Measurements from ENCODE around the gene CFL1. TPM values are rescaled to one million over a fixed set of nuclear protein-coding genes. Genes with fewer than 3 reads are reported as not detected.
"Not testable (repeated sequence)": the region's sequence is repeated elsewhere in the genome, so short reads cannot be mapped to it uniquely, and the experiment has no call there.

CFL1 gene
- total RNA-seq, 4 donors from 2014 or later: 485 to 798 (median 586) TPM

- ATAC-seq (ENCODE audit: low FRiP score) (no peak), DNase-seq (ENCODE audit: low spot score) (no peak)
- TF ChIP-seq CTCF (IDR thresholded peaks at IDR 0.05): no peak
Measured at GRCh38 chr11:65892661-65893317, 34.8 kb upstream of the CFL1 start.

DNA sequence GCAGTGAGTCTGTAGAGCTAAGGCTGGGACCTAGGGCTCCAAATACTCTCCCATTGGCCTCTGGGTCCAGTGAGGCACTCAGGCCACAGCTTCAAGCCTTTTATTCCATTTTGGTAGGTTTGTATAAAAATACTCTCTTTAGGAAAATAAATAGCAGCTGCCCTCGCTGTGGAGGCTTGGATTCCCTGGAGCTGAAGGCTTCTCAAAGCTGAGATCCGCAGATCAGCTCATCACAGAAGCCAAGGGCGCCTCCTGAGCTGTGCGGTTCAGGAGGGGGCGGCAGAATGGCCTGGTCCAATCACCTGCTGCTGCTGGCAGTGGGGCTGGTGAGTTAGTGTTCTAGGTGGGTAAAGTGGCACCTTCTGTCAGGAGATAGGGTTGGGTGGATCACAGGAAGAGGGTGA, 34.2 kb upstream of the CFL1 start:
- not testable (repeated sequence) for ATAC-seq (ENCODE audit: low FRiP score); DNase-seq (ENCODE audit: low spot score)

DNA sequence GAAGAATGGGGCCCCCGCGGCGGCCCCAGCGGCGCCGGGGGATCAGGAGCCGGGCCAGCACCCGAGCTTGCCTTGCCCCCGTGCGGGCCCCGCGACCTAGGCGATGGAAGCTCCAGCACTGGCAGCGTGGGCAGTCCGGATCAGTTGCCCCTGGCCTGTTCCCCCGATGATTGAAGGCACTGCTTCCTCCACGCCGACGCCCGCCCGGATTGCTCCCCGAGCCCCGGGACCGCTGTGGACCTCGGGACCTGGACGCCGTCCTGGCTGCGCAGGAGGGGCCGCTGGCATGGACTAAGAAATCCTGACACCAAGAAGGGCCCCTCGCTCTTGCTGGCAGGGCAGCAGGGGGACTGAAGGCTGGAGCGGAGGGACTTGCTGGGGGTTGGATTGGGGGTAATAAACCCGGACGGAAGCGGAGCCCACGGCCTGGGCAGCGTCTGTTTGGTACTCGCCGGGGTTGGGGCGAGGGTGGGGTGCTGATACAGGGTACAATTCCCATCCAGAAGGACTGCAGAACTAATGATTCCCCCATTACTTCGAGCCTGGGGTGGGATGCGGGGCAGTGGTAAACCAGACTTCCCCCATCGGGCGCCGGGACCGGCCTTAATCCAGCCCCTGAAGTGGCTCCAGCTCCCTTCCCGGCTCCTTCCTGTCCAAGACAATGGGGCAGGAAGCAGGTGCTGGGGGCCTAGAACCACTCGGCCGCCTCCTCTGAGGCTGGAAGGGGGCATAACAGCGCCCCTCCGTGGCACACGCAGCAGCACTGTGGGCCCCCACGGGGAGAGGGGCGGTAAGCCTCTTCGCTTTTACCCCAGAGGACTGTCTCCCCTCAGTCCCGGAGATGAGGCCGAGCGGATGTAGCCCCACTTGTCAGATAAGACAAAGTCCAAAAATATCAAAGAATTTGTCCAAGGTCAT, 33.5 kb upstream of the CFL1 start:
- ATAC-seq (ENCODE audit: low FRiP score): peak; percentile 0
- no peak for TF ChIP-seq CTCF (IDR thresholded peaks at IDR 0.05)

GRCh38 chr11:65890324-65891218, 32.6 kb upstream of the CFL1 start, which contains the start of gene CCDC85B:
Gene CCDC85B (plus strand): TSS chr11:65890673. CDS start chr11:65890784, 111 bp downstream.
- peak; percentile 95 for DNase-seq (ENCODE audit: low spot score)
- peak; percentile 68 for ATAC-seq (ENCODE audit: low FRiP score)
- no peak for TF ChIP-seq CTCF (IDR thresholded peaks at IDR 0.05)

More for the DNA sequence above, 33.5 kb upstream of the CFL1 start:
- no peak for DNase-seq (ENCODE audit: low spot score)

GRCh38 chr11:65888163-65888814, 30.3 kb upstream of the CFL1 start, which contains the start of gene FIBP:
Gene FIBP (minus strand): TSS chr11:65888471. CDS start chr11:65888418, 53 bp downstream.
- TF ChIP-seq CTCF (IDR thresholded peaks at IDR 0.05): peak in 2 of 3 donors; percentile 68 to 85
- ATAC-seq (ENCODE audit: low FRiP score): peak; percentile 75
- DNase-seq (ENCODE audit: low spot score): peak; percentile 91

DNA sequence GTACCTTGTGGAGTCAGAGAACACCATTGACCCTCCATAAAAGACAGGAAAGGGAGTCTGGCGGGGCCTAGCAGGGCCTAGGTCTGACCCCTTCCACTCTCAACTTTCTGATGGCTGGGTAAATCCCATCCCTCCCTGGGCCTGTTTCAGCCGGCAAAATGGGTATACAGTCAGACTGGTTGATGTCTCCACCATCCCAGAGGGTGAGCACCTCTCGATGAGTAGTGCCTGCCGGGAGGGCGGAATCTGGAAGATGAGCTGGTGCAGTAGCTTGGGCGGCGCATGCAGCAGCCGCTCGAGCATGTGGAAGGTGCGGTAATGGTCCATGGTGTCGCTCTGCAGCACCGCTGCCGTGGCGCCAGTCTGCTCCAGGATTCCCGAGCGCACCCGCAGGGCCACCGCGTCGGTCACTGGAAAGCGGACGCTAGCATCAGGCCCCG, 29.8 kb upstream of the CFL1 start:
- ATAC-seq (ENCODE audit: low FRiP score): peak; percentile 0
- TF ChIP-seq CTCF (IDR thresholded peaks at IDR 0.05): no peak

More for the DNA sequence above, 29.8 kb upstream of the CFL1 start:
- DNase-seq (ENCODE audit: low spot score): no peak

Measured in omental fat pad (tissue), 4 donors.